Measurements from ENCODE around the gene PIWIL1.

DNA sequence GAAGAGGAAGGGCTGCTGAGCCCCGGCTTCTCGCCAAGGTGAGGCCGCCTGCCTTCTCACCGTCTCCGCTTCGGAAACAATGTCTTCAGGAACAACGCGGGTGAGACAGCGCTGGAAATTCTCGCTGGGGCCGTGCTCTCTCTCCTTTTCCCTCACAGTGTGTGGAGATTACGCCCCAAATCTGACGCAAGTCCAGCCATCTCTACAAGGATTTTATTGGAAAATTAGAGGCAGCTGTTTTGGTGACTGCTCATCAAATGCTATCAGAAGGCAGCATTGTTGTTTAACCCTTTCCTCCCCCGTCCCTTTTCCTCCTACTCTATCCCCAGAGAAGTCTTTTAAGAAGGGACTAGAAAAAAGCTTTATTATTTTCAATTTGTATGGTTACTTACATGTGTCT, 53.5 kb downstream of the PIWIL1 start:
- TF ChIP-seq CTCF (IDR thresholded peaks at IDR 0.05) (no peak), POLR2AphosphoS5 (IDR thresholded peaks at IDR 0.05) (no peak), POLR2A (IDR thresholded peaks at IDR 0.05) (no peak), EP300 (IDR thresholded peaks at IDR 0.05; ENCODE audit: low read depth) (no peak)

All from transverse colon (tissue), 4 donors.